ENCODE results near the gene DEF6.

DEF6 gene

GRCh38 chr6:35343092-35343834 is 45.6 kb downstream of the DEF6 start:
- no peak for TF ChIP-seq GATA2 (IDR thresholded peaks at IDR 0.05; ENCODE audit: low read depth, low read length)
- no peak for TF ChIP-seq GATA3 (IDR thresholded peaks at IDR 0.05; ENCODE audit: low read depth, low read length)

- TF ChIP-seq GATA2 (IDR thresholded peaks at IDR 0.05; ENCODE audit: low read depth, low read length): peak; percentile 99
- peak; percentile 99 for TF ChIP-seq GATA3 (IDR thresholded peaks at IDR 0.05; ENCODE audit: low read depth, low read length)
Measured at GRCh38 chr6:35343835-35344550, 46.4 kb downstream of the DEF6 start.

GRCh38 chr6:35351422-35351821 is 53.8 kb downstream of the DEF6 start:
- TF ChIP-seq GATA2 (IDR thresholded peaks at IDR 0.05; ENCODE audit: low read depth, low read length) (no peak), GATA3 (IDR thresholded peaks at IDR 0.05; ENCODE audit: low read depth, low read length) (no peak)

GRCh38 chr6:35352735-35353134 is 55.1 kb downstream of the DEF6 start:
- TF ChIP-seq GATA3 (IDR thresholded peaks at IDR 0.05; ENCODE audit: low read depth, low read length): no peak
- TF ChIP-seq GATA2 (IDR thresholded peaks at IDR 0.05; ENCODE audit: low read depth, low read length): no peak

- TF ChIP-seq GATA3 (IDR thresholded peaks at IDR 0.05; ENCODE audit: low read depth, low read length): no peak
- no peak for TF ChIP-seq GATA2 (IDR thresholded peaks at IDR 0.05; ENCODE audit: low read depth, low read length)
Measured at GRCh38 chr6:35354361-35355135, 56.9 kb downstream of the DEF6 start.

- no peak for TF ChIP-seq GATA3 (IDR thresholded peaks at IDR 0.05; ENCODE audit: low read depth, low read length)
- no peak for TF ChIP-seq GATA2 (IDR thresholded peaks at IDR 0.05; ENCODE audit: low read depth, low read length)
Measured at GRCh38 chr6:35356391-35356790, 58.8 kb downstream of the DEF6 start.

GRCh38 chr6:35357677-35358076 is 60.1 kb downstream of the DEF6 start:
- TF ChIP-seq GATA3 (IDR thresholded peaks at IDR 0.05; ENCODE audit: low read depth, low read length) (no peak), GATA2 (IDR thresholded peaks at IDR 0.05; ENCODE audit: low read depth, low read length) (no peak)

- TF ChIP-seq GATA2 (IDR thresholded peaks at IDR 0.05; ENCODE audit: low read depth, low read length): no peak
- no peak for TF ChIP-seq GATA3 (IDR thresholded peaks at IDR 0.05; ENCODE audit: low read depth, low read length)
Measured at GRCh38 chr6:35358086-35358485, 60.5 kb downstream of the DEF6 start.

- TF ChIP-seq GATA2 (IDR thresholded peaks at IDR 0.05; ENCODE audit: low read depth, low read length): no peak
- no peak for TF ChIP-seq GATA3 (IDR thresholded peaks at IDR 0.05; ENCODE audit: low read depth, low read length)
Measured at GRCh38 chr6:35359346-35359743, 61.7 kb downstream of the DEF6 start.

- TF ChIP-seq GATA2 (IDR thresholded peaks at IDR 0.05; ENCODE audit: low read depth, low read length) (no peak), GATA3 (IDR thresholded peaks at IDR 0.05; ENCODE audit: low read depth, low read length) (no peak)
Measured at GRCh38 chr6:35359744-35360348, 62.2 kb downstream of the DEF6 start.

GRCh38 chr6:35360349-35361138 is 62.9 kb downstream of the DEF6 start:
- TF ChIP-seq GATA3 (IDR thresholded peaks at IDR 0.05; ENCODE audit: low read depth, low read length): no peak
- no peak for TF ChIP-seq GATA2 (IDR thresholded peaks at IDR 0.05; ENCODE audit: low read depth, low read length)

- no peak for TF ChIP-seq GATA3 (IDR thresholded peaks at IDR 0.05; ENCODE audit: low read depth, low read length)
- no peak for TF ChIP-seq GATA2 (IDR thresholded peaks at IDR 0.05; ENCODE audit: low read depth, low read length)
Measured at GRCh38 chr6:35362200-35362599, 64.6 kb downstream of the DEF6 start.

GRCh38 chr6:35363293-35363750 is 65.7 kb downstream of the DEF6 start:
- TF ChIP-seq GATA3 (IDR thresholded peaks at IDR 0.05; ENCODE audit: low read depth, low read length) (no peak), GATA2 (IDR thresholded peaks at IDR 0.05; ENCODE audit: low read depth, low read length) (no peak)
